Upper lobe of left lung (tissue), 6 donors: ENCODE results near the gene OXA1L. TPM values are rescaled to one million over a fixed set of nuclear protein-coding genes. Genes with fewer than 3 reads are reported as not detected.
"Not testable (repeated sequence)": the region's sequence is repeated elsewhere in the genome, so short reads cannot be mapped to it uniquely, and the experiment has no call there.

Experiments used
- ATAC-seq, 2 donors: fragments of 200-7000 bp; cut with Tn5 transposase; one replicate each; pipeline ENCODE4 v1.9.1; 2022; ENCODE audit warnings: mild to moderate bottlenecking in 2 of 2, moderate library complexity in 2 of 2; ENCODE audit not compliant: low FRiP score in 2 of 2
- DNase-seq, 2 donors: peaks; one replicate each; pipeline ENCODE4 v3.0.0-alpha.2; 2019 to 2020
- H3K27ac ChIP-seq, 4 donors: fragments of 200-600 bp; sonication (generic); one replicate each; pipeline ENCODE4 v1.5.1; 2016 to 2019
- H3K27me3 ChIP-seq, 4 donors: fragments of 200-600 bp; sonication (generic); one replicate each; pipeline ENCODE4 v1.5.1; 2017 to 2019
- H3K36me3 ChIP-seq, 4 donors: fragments of 200-600 bp; sonication (generic); one replicate each; pipeline ENCODE4 v1.5.1; 2016 to 2019
- H3K4me1 ChIP-seq, 4 donors: fragments of 200-600 bp; sonication (generic); one replicate each; pipeline ENCODE4 v1.5.1; 2018 to 2019
- H3K4me3 ChIP-seq, 4 donors: fragments of 200-600 bp; sonication (generic); one replicate each; pipeline ENCODE4 v1.5.1; 2017 to 2019; ENCODE audit warnings: mild to moderate bottlenecking in 2 of 4, moderate library complexity in 1 of 4
- H3K9me3 ChIP-seq, 4 donors: fragments of 200-600 bp; sonication (generic); one replicate each; pipeline ENCODE4 v1.5.1; 2018 to 2019
- EP300 ChIP-seq, 4 donors: sonication (generic); formaldehyde crosslinking; IDR thresholded peaks; one replicate each; pipeline ENCODE4 v1.5.1; 2017; ENCODE audit warnings: antibody characterized with exemption in 4 of 4, control low read depth in 2 of 4
- POLR2A ChIP-seq, 4 donors: fragments of 450-650 bp; IDR thresholded peaks; one replicate each; pipeline ENCODE4 v1.5.1; 2016 to 2017; ENCODE audit warnings: antibody characterized with exemption in 4 of 4, mild to moderate bottlenecking in 2 of 4
- POLR2AphosphoS5 ChIP-seq, 2 donors: sonication (generic); formaldehyde crosslinking; IDR thresholded peaks; one replicate each; pipeline ENCODE4 v1.5.1; 2017; ENCODE audit warnings: antibody characterized with exemption in 2 of 2
- WGBS, 2 donors: methylation state at CpG; one replicate each; pipeline ENCODE4 v1.1.5; 2017 to 2018; 5-methylcytosine and 5-hydroxymethylcytosine counted together
- total RNA-seq, 6 donors: library from RNA; depleted of rRNA in 4 of 6; stranded (reverse); fragments of >200 nt in 4 of 6; gene quantifications; one replicate each; pipeline versions ENCODE4 v1.1.0 to v1.2.1, GENCODE V29; 2016 to 2021
- TF ChIP-seq, protein P1 (sequence below), 6 experiments: fragments of 450-650 bp in 4 of 6; fragments of 200-600 bp in 2 of 6; sonication (generic) in 2 of 6; IDR thresholded peaks; one replicate each; pipeline ENCODE4 v1.5.1; 2016 to 2019; ENCODE audit warnings: antibody characterized with exemption in 6 of 6
- donor health status: DM: no; HTN: no; CAD: no; lungs with moderate emphysema.
- donor health status: DM: no; HTN: yes; CAD: no; lungs with severe emphysema.

The OXA1L gene
- total RNA-seq, 6 donors from 2014 or later = 54.9 to 137 (median 79.2) TPM

DNA sequence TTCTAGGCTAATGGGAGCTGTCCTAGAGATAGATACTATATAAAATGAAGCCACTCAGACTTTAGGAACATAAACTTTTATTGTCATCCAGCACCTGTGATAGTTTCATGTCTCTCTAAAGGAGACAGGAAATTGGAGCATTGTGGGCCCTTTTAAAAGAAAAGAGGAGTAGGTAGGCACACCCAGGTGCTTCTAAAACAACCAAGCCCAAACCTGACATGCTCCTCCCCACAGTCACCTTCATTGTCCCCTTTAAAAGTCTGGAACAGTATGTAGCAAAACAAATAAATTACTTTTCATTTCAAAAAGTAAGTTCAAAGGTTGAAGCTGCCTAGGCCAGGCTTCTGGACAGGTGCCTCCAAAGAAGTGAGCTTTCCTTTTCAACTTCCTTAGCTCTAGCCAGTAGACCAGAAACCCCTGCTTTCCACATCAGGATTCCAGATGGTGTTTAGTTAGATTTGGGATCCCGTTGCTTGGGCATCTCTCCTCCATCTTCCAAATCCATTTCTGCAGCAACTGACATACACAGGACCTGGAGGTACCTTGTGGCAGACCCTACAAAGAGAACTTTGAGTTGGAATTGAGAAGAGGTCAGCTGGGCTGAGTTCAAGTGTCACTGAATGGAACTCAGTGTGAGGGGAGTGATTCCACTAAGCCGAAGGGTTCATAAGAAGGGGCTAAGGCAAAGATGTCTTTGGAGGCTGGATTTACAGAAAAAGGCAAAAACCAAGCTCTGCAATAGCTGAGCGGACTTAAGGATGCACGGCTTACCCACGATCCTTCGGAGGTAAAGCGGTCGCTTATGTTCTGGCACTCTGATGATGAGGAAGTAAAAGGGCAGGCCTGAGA, 6.9 kb downstream of the OXA1L start:
- H3K36me3 ChIP-seq = peaks cover 31 to 78% (median 49%) of the 10 kb centered on the region in 4 donors

DNA sequence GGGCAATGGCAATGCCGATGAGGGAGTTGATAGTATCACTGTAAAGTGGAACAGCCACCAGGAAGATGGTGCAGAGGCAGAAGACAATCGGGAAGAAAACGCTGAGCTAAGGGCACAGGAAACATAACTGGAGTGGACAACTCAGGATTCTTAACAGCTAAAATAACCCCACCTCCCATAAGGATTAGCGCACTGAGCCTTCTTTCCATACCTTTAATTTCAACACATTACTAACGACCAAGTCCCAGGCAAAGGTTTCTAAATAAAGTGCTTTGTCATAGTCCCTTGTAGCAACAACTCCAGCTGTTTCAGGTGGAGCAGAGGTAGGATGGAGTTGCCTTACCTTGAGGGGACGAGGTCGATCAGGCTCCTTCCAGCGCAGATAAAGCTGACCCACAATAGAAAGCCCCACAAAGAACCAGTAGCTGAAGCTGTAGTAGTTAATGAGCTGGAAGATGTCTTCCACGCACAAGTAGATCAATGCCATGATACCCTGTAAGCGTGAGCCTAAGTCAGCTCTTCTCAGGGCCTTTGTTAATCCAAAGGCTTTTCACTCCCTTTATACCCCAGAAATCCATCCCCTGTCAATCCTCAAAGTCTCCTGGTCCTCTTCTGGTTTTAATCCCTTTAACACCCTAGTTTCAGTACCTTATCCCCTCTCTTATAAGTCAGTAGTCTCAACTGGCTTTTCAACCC, 7.7 kb downstream of the OXA1L start:
- no peak for DNase-seq
- no peak for ATAC-seq
- 91 to 94% methylated on average over 10 of the region's 10 CpGs for WGBS, 2 donors
- Histone ChIP-seq H3K27ac (no peak overlapping the region), H3K36me3 (peaks cover 27 to 70% (median 45%) of the 10 kb centered on the region in 4 donors), H3K9me3 (no peaks in the 10 kb centered on the region), H3K4me1 (peaks cover 0 to 3% (median 0%) of the 10 kb centered on the region in 4 donors), H3K27me3 (no peaks in the 10 kb centered on the region), H3K4me3 (no peak overlapping the region)
- no peak for TF ChIP-seq POLR2AphosphoS5 (IDR thresholded peaks at IDR 0.05)
- TF ChIP-seq, protein P1, sequence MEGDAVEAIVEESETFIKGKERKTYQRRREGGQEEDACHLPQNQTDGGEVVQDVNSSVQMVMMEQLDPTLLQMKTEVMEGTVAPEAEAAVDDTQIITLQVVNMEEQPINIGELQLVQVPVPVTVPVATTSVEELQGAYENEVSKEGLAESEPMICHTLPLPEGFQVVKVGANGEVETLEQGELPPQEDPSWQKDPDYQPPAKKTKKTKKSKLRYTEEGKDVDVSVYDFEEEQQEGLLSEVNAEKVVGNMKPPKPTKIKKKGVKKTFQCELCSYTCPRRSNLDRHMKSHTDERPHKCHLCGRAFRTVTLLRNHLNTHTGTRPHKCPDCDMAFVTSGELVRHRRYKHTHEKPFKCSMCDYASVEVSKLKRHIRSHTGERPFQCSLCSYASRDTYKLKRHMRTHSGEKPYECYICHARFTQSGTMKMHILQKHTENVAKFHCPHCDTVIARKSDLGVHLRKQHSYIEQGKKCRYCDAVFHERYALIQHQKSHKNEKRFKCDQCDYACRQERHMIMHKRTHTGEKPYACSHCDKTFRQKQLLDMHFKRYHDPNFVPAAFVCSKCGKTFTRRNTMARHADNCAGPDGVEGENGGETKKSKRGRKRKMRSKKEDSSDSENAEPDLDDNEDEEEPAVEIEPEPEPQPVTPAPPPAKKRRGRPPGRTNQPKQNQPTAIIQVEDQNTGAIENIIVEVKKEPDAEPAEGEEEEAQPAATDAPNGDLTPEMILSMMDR (IDR thresholded peaks at IDR 0.05) = no peak
- no peak for TF ChIP-seq EP300 (IDR thresholded peaks at IDR 0.05)
- no peak for TF ChIP-seq POLR2A (IDR thresholded peaks at IDR 0.05)

More for the DNA sequence above, 6.9 kb downstream of the OXA1L start:
- ATAC-seq (no peak), DNase-seq (no peak)
- H3K27ac ChIP-seq = no peak overlapping the region
- H3K27me3 ChIP-seq = no peaks in the 10 kb centered on the region
- H3K4me3 ChIP-seq = no peak overlapping the region
- 92 to 93% methylated on average over 8 of the region's 8 CpGs for WGBS, 2 donors
- H3K9me3 ChIP-seq = no peaks in the 10 kb centered on the region
- peaks cover 2 to 5% (median 3%) of the 10 kb centered on the region in 4 donors for H3K4me1 ChIP-seq
- no peak for TF ChIP-seq EP300 (IDR thresholded peaks at IDR 0.05)
- no peak for TF ChIP-seq POLR2A (IDR thresholded peaks at IDR 0.05)
- TF ChIP-seq, protein P1 (IDR thresholded peaks at IDR 0.05) = no peak
- TF ChIP-seq POLR2AphosphoS5 (IDR thresholded peaks at IDR 0.05) = no peak

GRCh38 chr14:22776215-22776614, 9.7 kb downstream of the OXA1L start:
- WGBS, 2 donors = 89 to 94% methylated on average over 2 of the region's 2 CpGs
- Histone ChIP-seq H3K9me3 (no peaks in the 10 kb centered on the region), H3K27ac (no peak overlapping the region), H3K27me3 (no peaks in the 10 kb centered on the region), H3K4me3 (no peak overlapping the region), H3K36me3 (peaks cover 13 to 50% (median 24%) of the 10 kb centered on the region in 4 donors), H3K4me1 (no peaks in the 10 kb centered on the region)
- ATAC-seq (no peak), DNase-seq (no peak)
- TF ChIP-seq POLR2A (IDR thresholded peaks at IDR 0.05) (no peak), EP300 (IDR thresholded peaks at IDR 0.05) (no peak), POLR2AphosphoS5 (IDR thresholded peaks at IDR 0.05) (no peak)
- TF ChIP-seq, protein P1 (IDR thresholded peaks at IDR 0.05) = no peak

- not testable (repeated sequence) for H3K9me3 ChIP-seq, H3K27ac ChIP-seq, H3K4me3 ChIP-seq, H3K4me1 ChIP-seq, DNase-seq, H3K27me3 ChIP-seq, ATAC-seq
- 94 to 95% methylated on average over 8 of the region's 8 CpGs for WGBS, 2 donors
- H3K36me3 ChIP-seq = peaks cover 9 to 43% (median 18%) of the 10 kb centered on the region in 4 donors
Measured at GRCh38 chr14:22776849-22777248, 10.4 kb downstream of the OXA1L start.

GRCh38 chr14:22778084-22778483, 11.6 kb downstream of the OXA1L start:
- 84 to 87% methylated on average over 2 of the region's 2 CpGs for WGBS, 2 donors
- no peak overlapping the region for H3K27ac ChIP-seq

More at GRCh38 chr14:22778084-22778483, 11.6 kb downstream of the OXA1L start:
- ATAC-seq = no peak
- Histone ChIP-seq H3K9me3 (no peaks in the 10 kb centered on the region), H3K4me1 (no peaks in the 10 kb centered on the region), H3K27me3 (no peaks in the 10 kb centered on the region), H3K36me3 (peaks cover 6 to 32% (median 13%) of the 10 kb centered on the region in 4 donors), H3K4me3 (no peak overlapping the region)
- no peak for DNase-seq
- TF ChIP-seq, protein P1 (IDR thresholded peaks at IDR 0.05) = no peak
- TF ChIP-seq POLR2AphosphoS5 (IDR thresholded peaks at IDR 0.05) (no peak), POLR2A (IDR thresholded peaks at IDR 0.05) (no peak), EP300 (IDR thresholded peaks at IDR 0.05) (no peak)
